Activated CD8-positive, alpha-beta T cell treated with anti-CD3 and anti-CD28 coated beads, Interleukin-2, amount 10 ng/mL, durations not matched to agents 7 days and 5 days (primary cell): ENCODE data around the gene TOMM70. TPM values are rescaled to one million over a fixed set of nuclear protein-coding genes. Genes with fewer than 3 reads are reported as not detected.

Experiments used
- ATAC-seq: fragments of 150-1000 bp; cut with Tn5 transposase; one replicate; pipeline ENCODE4 v1.10.0; 2021; ENCODE audit warnings: moderate library complexity
- CTCF ChIA-PET: fragments of 350-600 bp; sonication (Branson Sonifier 250); formaldehyde crosslinking; loops from one replicate; lab custom pipeline; 2021; ENCODE audit warnings: antibody characterized with exemption; lab: Charles Lee
- POLR2A ChIA-PET: fragments of 350-600 bp; sonication (Branson Sonifier 250); formaldehyde crosslinking; loops from one replicate; lab custom pipeline; 2021; ENCODE audit warnings: antibody characterized with exemption; lab: Charles Lee
- DNase-seq: peaks from one replicate; pipeline ENCODE4 v3.0.0-alpha.2; 2020
- H3K27ac Mint-ChIP-seq: one replicate; pipeline ENCODE4 v1.8.0; 2021; ENCODE audit warnings: mild to moderate bottlenecking, mixed read lengths
- H3K27me3 Mint-ChIP-seq: one replicate; pipeline ENCODE4 v1.8.0; 2021; ENCODE audit warnings: low read depth, mixed read lengths
- H3K36me3 Mint-ChIP-seq: one replicate; pipeline ENCODE4 v1.8.0; 2021; ENCODE audit warnings: low read depth, mixed read lengths
- H3K4me1 Mint-ChIP-seq: one replicate; pipeline ENCODE4 v1.8.0; 2021; ENCODE audit warnings: low read depth, mixed read lengths
- H3K4me3 Mint-ChIP-seq: one replicate; pipeline ENCODE4 v1.8.0; 2021; ENCODE audit warnings: mild to moderate bottlenecking, mixed read lengths
- H3K9me3 Mint-ChIP-seq: one replicate; pipeline ENCODE4 v1.8.0; 2022; ENCODE audit warnings: mixed read lengths; ENCODE audit not compliant: insufficient read depth
- total RNA-seq, 2 experiments: library from RNA; stranded (reverse); gene quantifications; one replicate each; pipeline ENCODE4 v1.2.3, GENCODE V29; 2021

TOMM70 gene
- total RNA-seq, 2 experiments from 2014 or later, result 42.1 to 43.8 TPM

- no peaks in the 10 kb centered on the region for H3K4me1 Mint-ChIP-seq
- ATAC-seq (no peak), DNase-seq (no peak)
- CTCF ChIA-PET, result interaction anchor here (1.0 kb wide), 1 partner anchor 164 kb away, joined by 3 read pairs; no protein-coding TSS in a partner anchor
- H3K36me3 Mint-ChIP-seq, result no peaks in the 10 kb centered on the region
- POLR2A ChIA-PET, result no interaction called here
- no peak overlapping the region for H3K4me3 Mint-ChIP-seq
- H3K27ac Mint-ChIP-seq, result no peak overlapping the region
- no peaks in the 10 kb centered on the region for H3K9me3 Mint-ChIP-seq
- peaks cover 3% of the 10 kb centered on the region for H3K27me3 Mint-ChIP-seq
Measured at GRCh38 chr3:100426067-100426682, 25.3 kb upstream of the TOMM70 start.

- Mint-ChIP-seq H3K9me3 (no peaks in the 10 kb centered on the region), H3K27me3 (peaks cover 3% of the 10 kb centered on the region), H3K4me3 (no peak overlapping the region), H3K36me3 (no peaks in the 10 kb centered on the region), H3K27ac (no peak overlapping the region), H3K4me1 (no peaks in the 10 kb centered on the region)
- ATAC-seq, result no peak
- DNase-seq, result no peak
- ChIA-PET CTCF (interaction anchor here (1.0 to 1.1 kb wide), 2 partner anchors 38 to 164 kb away, joined by 3 to 4 read pairs; no protein-coding TSS in a partner anchor), POLR2A (no interaction called here)
Measured at GRCh38 chr3:100425316-100425715, 24.4 kb upstream of the TOMM70 start.

- Mint-ChIP-seq H3K4me1 (no peaks in the 10 kb centered on the region), H3K27ac (no peak overlapping the region)
- POLR2A ChIA-PET, result no interaction called here
Measured at GRCh38 chr3:100424261-100424660, 23.4 kb upstream of the TOMM70 start.

GRCh38 chr3:100423611-100424010 lies 22.7 kb upstream of the TOMM70 start:
- POLR2A ChIA-PET, result no interaction called here
- ATAC-seq (no peak), DNase-seq (no peak)
- CTCF ChIA-PET, result no interaction called here
- peaks cover 3% of the 10 kb centered on the region for H3K27me3 Mint-ChIP-seq
- no peak overlapping the region for H3K4me3 Mint-ChIP-seq
- no peak overlapping the region for H3K27ac Mint-ChIP-seq
- no peaks in the 10 kb centered on the region for H3K36me3 Mint-ChIP-seq
- H3K4me1 Mint-ChIP-seq, result no peaks in the 10 kb centered on the region
- H3K9me3 Mint-ChIP-seq, result no peaks in the 10 kb centered on the region

More at GRCh38 chr3:100424261-100424660, 23.4 kb upstream of the TOMM70 start:
- ATAC-seq (no peak), DNase-seq (no peak)
- Mint-ChIP-seq H3K27me3 (peaks cover 3% of the 10 kb centered on the region), H3K4me3 (no peak overlapping the region), H3K9me3 (no peaks in the 10 kb centered on the region), H3K36me3 (no peaks in the 10 kb centered on the region)
- CTCF ChIA-PET, result no interaction called here

GRCh38 chr3:100420885-100421284 lies 20.0 kb upstream of the TOMM70 start:
- CTCF ChIA-PET, result no interaction called here
- DNase-seq (no peak), ATAC-seq (no peak)
- no peak overlapping the region for H3K4me3 Mint-ChIP-seq
- H3K27ac Mint-ChIP-seq, result no peak overlapping the region
- H3K27me3 Mint-ChIP-seq, result no peaks in the 10 kb centered on the region
- no peaks in the 10 kb centered on the region for H3K36me3 Mint-ChIP-seq
- no peaks in the 10 kb centered on the region for H3K9me3 Mint-ChIP-seq
- no peaks in the 10 kb centered on the region for H3K4me1 Mint-ChIP-seq
- POLR2A ChIA-PET, result no interaction called here

GRCh38 chr3:100419406-100419805 lies 18.5 kb upstream of the TOMM70 start:
- no peaks in the 10 kb centered on the region for H3K9me3 Mint-ChIP-seq
- H3K36me3 Mint-ChIP-seq, result no peaks in the 10 kb centered on the region
- ChIA-PET POLR2A (interaction anchor here (1.2 kb wide), 1 partner anchor 18 kb away, joined by 6 read pairs; the partner anchor contains the start of genes LNP1 and TOMM70), CTCF (no interaction called here)
- ATAC-seq, result no peak
- H3K27me3 Mint-ChIP-seq, result no peaks in the 10 kb centered on the region
- H3K4me3 Mint-ChIP-seq, result no peak overlapping the region
- H3K4me1 Mint-ChIP-seq, result no peaks in the 10 kb centered on the region
- no peak for DNase-seq
- H3K27ac Mint-ChIP-seq, result no peak overlapping the region

GRCh38 chr3:100416863-100417262 lies 16.0 kb upstream of the TOMM70 start:
- ATAC-seq (no peak), DNase-seq (no peak)
- CTCF ChIA-PET, result no interaction called here
- Mint-ChIP-seq H3K27me3 (no peaks in the 10 kb centered on the region), H3K27ac (no peak overlapping the region), H3K4me1 (no peaks in the 10 kb centered on the region), H3K4me3 (no peak overlapping the region), H3K36me3 (peaks cover 8% of the 10 kb centered on the region), H3K9me3 (no peaks in the 10 kb centered on the region)
- POLR2A ChIA-PET, result no interaction called here

- no peaks in the 10 kb centered on the region for H3K27me3 Mint-ChIP-seq
- H3K4me3 Mint-ChIP-seq, result no peak overlapping the region
- POLR2A ChIA-PET, result no interaction called here
- peaks cover 13% of the 10 kb centered on the region for H3K36me3 Mint-ChIP-seq
- no peak for DNase-seq
- ATAC-seq, result no peak
- no peaks in the 10 kb centered on the region for H3K4me1 Mint-ChIP-seq
- H3K27ac Mint-ChIP-seq, result no peak overlapping the region
- CTCF ChIA-PET, result no interaction called here
- no peaks in the 10 kb centered on the region for H3K9me3 Mint-ChIP-seq
Measured at GRCh38 chr3:100416176-100416575, 15.3 kb upstream of the TOMM70 start.

GRCh38 chr3:100413613-100414012 lies 12.7 kb upstream of the TOMM70 start:
- DNase-seq (no peak), ATAC-seq (no peak)
- ChIA-PET POLR2A (no interaction called here), CTCF (no interaction called here)
- no peaks in the 10 kb centered on the region for H3K9me3 Mint-ChIP-seq
- no peaks in the 10 kb centered on the region for H3K4me1 Mint-ChIP-seq
- no peak overlapping the region for H3K27ac Mint-ChIP-seq
- H3K4me3 Mint-ChIP-seq, result no peak overlapping the region
- peaks cover 20% of the 10 kb centered on the region for H3K36me3 Mint-ChIP-seq
- H3K27me3 Mint-ChIP-seq, result no peaks in the 10 kb centered on the region

- CTCF ChIA-PET, result no interaction called here
- ATAC-seq (no peak), DNase-seq (no peak)
- Mint-ChIP-seq H3K4me1 (no peaks in the 10 kb centered on the region), H3K36me3 (peaks cover 20% of the 10 kb centered on the region), H3K27ac (no peak overlapping the region), H3K4me3 (no peak overlapping the region), H3K9me3 (no peaks in the 10 kb centered on the region), H3K27me3 (no peaks in the 10 kb centered on the region)
- POLR2A ChIA-PET, result no interaction called here
Measured at GRCh38 chr3:100412912-100413590, 12.2 kb upstream of the TOMM70 start.

- ChIA-PET CTCF (no interaction called here), POLR2A (no interaction called here)
- ATAC-seq (no peak), DNase-seq (no peak)
- no peaks in the 10 kb centered on the region for H3K27me3 Mint-ChIP-seq
- H3K9me3 Mint-ChIP-seq, result peaks cover 9% of the 10 kb centered on the region
- peaks cover 30% of the 10 kb centered on the region for H3K36me3 Mint-ChIP-seq
- no peaks in the 10 kb centered on the region for H3K4me1 Mint-ChIP-seq
- H3K27ac Mint-ChIP-seq, result no peak overlapping the region
- no peak overlapping the region for H3K4me3 Mint-ChIP-seq
Measured at GRCh38 chr3:100411091-100411982, 10.4 kb upstream of the TOMM70 start.
